Lower lobe of right lung (tissue), 2 donors: ENCODE results near the gene KIF13A. TPM values are rescaled to one million over a fixed set of nuclear protein-coding genes. Genes with fewer than 3 reads are reported as not detected.
A peak's percentile ranks its signal among the peaks of the same experiment; 100 is the strongest.

Experiments used
- ATAC-seq, 2 donors: fragments of 200-7000 bp; cut with Tn5 transposase; one replicate each; pipeline ENCODE4 v1.9.1; 2020 to 2022; ENCODE audit warnings: mild to moderate bottlenecking in 2 of 2, moderate library complexity in 2 of 2
- DNase-seq: peaks from one replicate; pipeline ENCODE4 v3.0.0-alpha.2; 2020
- H3K27ac ChIP-seq: fragments of 200-600 bp; one replicate; pipeline ENCODE4 v1.8.0; 2022
- H3K27me3 ChIP-seq: fragments of 200-600 bp; one replicate; pipeline ENCODE4 v1.8.0; 2022; ENCODE audit warnings: low read depth
- H3K36me3 ChIP-seq: fragments of 200-600 bp; one replicate; pipeline ENCODE4 v1.8.0; 2022; ENCODE audit warnings: mild to moderate bottlenecking
- H3K4me1 ChIP-seq: fragments of 200-600 bp; one replicate; pipeline ENCODE4 v1.8.0; 2022
- H3K4me3 ChIP-seq: fragments of 200-600 bp; one replicate; pipeline ENCODE4 v1.8.0; 2022; ENCODE audit warnings: mild to moderate bottlenecking
- H3K9me3 ChIP-seq: fragments of 200-600 bp; one replicate; pipeline ENCODE4 v1.8.0; 2022
- intact Hi-C: fragments of 100-400 bp; cut with DNase I; formaldehyde crosslinking; loops from one replicate; pipeline ENCODE4 v1.11.0; 2022
- long read RNA-seq: library from polyadenylated mRNA; unstranded; transcript quantifications from one replicate; pipeline ENCODE4 v2.0.0, GENCODE V29; 2021
- total RNA-seq: library from RNA; stranded (reverse); fragmentation: NEBNext Ultra II Directional; extraction: Animal tissue kit (Norgen Biotek cat#: 25700); gene quantifications from one replicate; pipeline ENCODE4 v1.2.1, GENCODE V29; 2021
- TF ChIP-seq, protein P1 (sequence below): fragments of 200-600 bp; IDR thresholded peaks from one replicate; pipeline ENCODE4 v1.8.0; 2022; ENCODE audit warnings: antibody characterized with exemption, mild to moderate bottlenecking
- donor health status: DM: no; HTN: yes; CAD: no; lungs with severe emphysema.

The KIF13A gene
- total RNA-seq: 55.2 TPM
- long read RNA-seq, transcript KIF13A-207 (3 exons, 1,330 nt): major isoform, 5 of 29 reads
- long read RNA-seq, partial matches to known transcripts: 5 of 29 reads
- long read RNA-seq, other reads (novel, unspliced or antisense): 19 of 29 reads

- no peak for ATAC-seq
- Histone ChIP-seq H3K9me3 (no peaks in the 10 kb centered on the region), H3K27me3 (no peaks in the 10 kb centered on the region), H3K4me3 (peak within 1 kb of the TSS; percentile 69), H3K4me1 (peaks cover 38% of the 10 kb centered on the region), H3K27ac (peak within 1 kb of the TSS; percentile 95), H3K36me3 (no peaks in the 10 kb centered on the region)
- DNase-seq: peak; percentile 61
- TF ChIP-seq, protein P1, sequence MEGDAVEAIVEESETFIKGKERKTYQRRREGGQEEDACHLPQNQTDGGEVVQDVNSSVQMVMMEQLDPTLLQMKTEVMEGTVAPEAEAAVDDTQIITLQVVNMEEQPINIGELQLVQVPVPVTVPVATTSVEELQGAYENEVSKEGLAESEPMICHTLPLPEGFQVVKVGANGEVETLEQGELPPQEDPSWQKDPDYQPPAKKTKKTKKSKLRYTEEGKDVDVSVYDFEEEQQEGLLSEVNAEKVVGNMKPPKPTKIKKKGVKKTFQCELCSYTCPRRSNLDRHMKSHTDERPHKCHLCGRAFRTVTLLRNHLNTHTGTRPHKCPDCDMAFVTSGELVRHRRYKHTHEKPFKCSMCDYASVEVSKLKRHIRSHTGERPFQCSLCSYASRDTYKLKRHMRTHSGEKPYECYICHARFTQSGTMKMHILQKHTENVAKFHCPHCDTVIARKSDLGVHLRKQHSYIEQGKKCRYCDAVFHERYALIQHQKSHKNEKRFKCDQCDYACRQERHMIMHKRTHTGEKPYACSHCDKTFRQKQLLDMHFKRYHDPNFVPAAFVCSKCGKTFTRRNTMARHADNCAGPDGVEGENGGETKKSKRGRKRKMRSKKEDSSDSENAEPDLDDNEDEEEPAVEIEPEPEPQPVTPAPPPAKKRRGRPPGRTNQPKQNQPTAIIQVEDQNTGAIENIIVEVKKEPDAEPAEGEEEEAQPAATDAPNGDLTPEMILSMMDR: no peak
- intact Hi-C loops: loop anchor here (10.0 kb wide), 1 partner anchor 143 kb away; no protein-coding TSS in a partner anchor
Measured at GRCh38 chr6:17987447-17987696, at the start of gene KIF13A. KIF13A (minus strand) TSS chr6:17987635; CDS start chr6:17987463, 172 bp downstream.

GRCh38 chr6:18036781-18037180 is 49.3 kb upstream of the KIF13A start:
- TF ChIP-seq, protein P1: no peak
- no peaks in the 10 kb centered on the region for H3K27me3 ChIP-seq
- no peak overlapping the region for H3K4me3 ChIP-seq
- H3K27ac ChIP-seq: no peak overlapping the region
- no peaks in the 10 kb centered on the region for H3K4me1 ChIP-seq
- no peak for DNase-seq
- ATAC-seq: no peak
- no peaks in the 10 kb centered on the region for H3K36me3 ChIP-seq
- intact Hi-C loops: no loop called here
- no peaks in the 10 kb centered on the region for H3K9me3 ChIP-seq

- intact Hi-C loops: no loop called here
- Histone ChIP-seq H3K27me3 (no peaks in the 10 kb centered on the region), H3K4me3 (no peak overlapping the region), H3K4me1 (no peaks in the 10 kb centered on the region), H3K9me3 (no peaks in the 10 kb centered on the region), H3K36me3 (no peaks in the 10 kb centered on the region), H3K27ac (no peak overlapping the region)
- peak; percentile 69 to 89 for ATAC-seq
- TF ChIP-seq, protein P1: no peak
- no peak for DNase-seq
Measured at GRCh38 chr6:18035330-18035854, 48.0 kb upstream of the KIF13A start.

- Histone ChIP-seq H3K4me3 (no peak overlapping the region), H3K36me3 (no peaks in the 10 kb centered on the region), H3K9me3 (no peaks in the 10 kb centered on the region), H3K4me1 (no peaks in the 10 kb centered on the region), H3K27me3 (no peaks in the 10 kb centered on the region), H3K27ac (no peak overlapping the region)
- ATAC-seq (peak in 1 of 2 donors; percentile 45), DNase-seq (no peak)
- intact Hi-C loops: no loop called here
- TF ChIP-seq, protein P1: no peak
Measured at GRCh38 chr6:18034798-18035202, 47.4 kb upstream of the KIF13A start.

GRCh38 chr6:18031680-18032256 is 44.3 kb upstream of the KIF13A start:
- intact Hi-C loops: no loop called here
- DNase-seq (no peak), ATAC-seq (no peak)
- Histone ChIP-seq H3K4me3 (no peak overlapping the region), H3K4me1 (no peaks in the 10 kb centered on the region), H3K27ac (no peak overlapping the region), H3K9me3 (no peaks in the 10 kb centered on the region), H3K36me3 (no peaks in the 10 kb centered on the region), H3K27me3 (no peaks in the 10 kb centered on the region)
- TF ChIP-seq, protein P1: no peak
